Hematopoietic multipotent progenitor cell treated with erythropoietin and hydrocortisone succinate and interleukin-3 and kit ligand, for 4 days (in vitro differentiated cells): Measurements from ENCODE around the gene DBNDD2.

Source experiments
- DNase-seq: peaks from one replicate; pipeline ENCODE4 v3.0.0-alpha.2; 2015

Gene DBNDD2

GRCh38 chr20:45419188-45420091 lies 11.4 kb downstream of the DBNDD2 start:
- peak; percentile 28 for DNase-seq

GRCh38 chr20:45420125-45420524 lies 12.0 kb downstream of the DBNDD2 start:
- no peak for DNase-seq

DNA sequence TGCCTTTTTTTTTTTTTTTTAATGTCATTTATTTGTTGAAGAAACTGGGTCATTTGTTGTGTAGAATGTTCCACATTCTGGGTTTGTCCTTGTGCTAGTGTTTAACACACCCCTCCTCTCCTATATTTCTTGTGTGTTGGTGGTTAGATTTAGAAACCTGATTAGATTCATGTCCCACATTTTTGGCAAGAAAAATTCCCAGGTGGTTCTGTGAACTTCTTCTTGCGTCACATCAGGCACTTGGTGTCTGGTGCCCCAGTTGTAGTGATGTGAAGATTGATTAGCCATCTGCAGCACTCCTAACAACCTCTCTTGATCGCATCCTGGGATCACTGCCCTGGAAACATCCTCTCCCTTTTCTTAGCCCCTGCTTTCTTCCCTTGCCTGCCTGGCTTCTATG lies 15.6 kb downstream of the DBNDD2 start:
- no peak for DNase-seq

DNA sequence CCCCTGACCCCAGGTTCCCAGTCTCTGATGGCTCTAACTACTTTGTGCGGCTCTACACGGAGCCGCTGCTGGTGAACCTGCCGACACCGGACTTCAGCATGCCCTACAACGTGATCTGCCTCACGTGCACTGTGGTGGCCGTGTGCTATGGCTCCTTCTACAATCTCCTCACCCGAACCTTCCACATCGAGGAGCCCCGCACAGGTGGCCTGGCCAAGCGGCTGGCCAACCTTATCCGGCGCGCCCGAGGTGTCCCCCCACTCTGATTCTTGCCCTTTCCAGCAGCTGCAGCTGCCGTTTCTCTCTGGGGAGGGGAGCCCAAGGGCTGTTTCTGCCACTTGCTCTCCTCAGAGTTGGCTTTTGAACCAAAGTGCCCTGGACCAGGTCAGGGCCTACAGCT lies 17.5 kb downstream of the DBNDD2 start:
- no peak for DNase-seq

DNA sequence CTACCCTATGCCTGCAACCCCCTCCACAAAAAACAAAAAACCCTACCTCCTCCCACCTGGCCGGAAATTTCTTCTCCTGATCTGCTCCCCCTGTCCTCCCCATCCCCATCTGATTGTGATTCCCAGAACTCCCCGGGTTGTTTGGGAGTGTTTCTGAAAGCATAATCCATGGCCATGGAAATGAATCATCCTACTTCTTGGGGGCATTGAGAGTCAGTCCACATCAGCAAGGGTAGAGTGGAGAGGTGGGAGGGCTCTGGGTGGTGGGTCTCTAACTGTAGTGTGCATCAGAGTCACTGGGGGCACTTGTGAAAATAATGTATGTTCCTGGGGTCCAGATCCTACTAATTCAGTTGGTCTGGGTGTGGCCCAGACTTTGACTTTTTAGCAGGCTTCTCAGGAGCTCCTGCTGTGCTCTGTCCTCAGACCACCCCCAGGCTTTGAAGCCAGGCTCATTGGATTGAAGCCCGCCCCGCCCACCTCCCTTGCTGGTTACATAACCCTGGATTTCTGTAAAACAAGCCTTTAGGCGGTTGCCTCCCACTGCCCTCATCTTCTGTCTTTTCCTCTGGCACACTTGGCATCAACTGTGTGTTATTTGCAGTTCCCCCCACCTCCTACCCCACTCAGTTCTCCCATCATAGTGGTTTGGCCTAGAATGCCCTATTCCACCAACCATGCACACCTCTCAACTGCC lies 18.4 kb downstream of the DBNDD2 start:
- DNase-seq = no peak

DNA sequence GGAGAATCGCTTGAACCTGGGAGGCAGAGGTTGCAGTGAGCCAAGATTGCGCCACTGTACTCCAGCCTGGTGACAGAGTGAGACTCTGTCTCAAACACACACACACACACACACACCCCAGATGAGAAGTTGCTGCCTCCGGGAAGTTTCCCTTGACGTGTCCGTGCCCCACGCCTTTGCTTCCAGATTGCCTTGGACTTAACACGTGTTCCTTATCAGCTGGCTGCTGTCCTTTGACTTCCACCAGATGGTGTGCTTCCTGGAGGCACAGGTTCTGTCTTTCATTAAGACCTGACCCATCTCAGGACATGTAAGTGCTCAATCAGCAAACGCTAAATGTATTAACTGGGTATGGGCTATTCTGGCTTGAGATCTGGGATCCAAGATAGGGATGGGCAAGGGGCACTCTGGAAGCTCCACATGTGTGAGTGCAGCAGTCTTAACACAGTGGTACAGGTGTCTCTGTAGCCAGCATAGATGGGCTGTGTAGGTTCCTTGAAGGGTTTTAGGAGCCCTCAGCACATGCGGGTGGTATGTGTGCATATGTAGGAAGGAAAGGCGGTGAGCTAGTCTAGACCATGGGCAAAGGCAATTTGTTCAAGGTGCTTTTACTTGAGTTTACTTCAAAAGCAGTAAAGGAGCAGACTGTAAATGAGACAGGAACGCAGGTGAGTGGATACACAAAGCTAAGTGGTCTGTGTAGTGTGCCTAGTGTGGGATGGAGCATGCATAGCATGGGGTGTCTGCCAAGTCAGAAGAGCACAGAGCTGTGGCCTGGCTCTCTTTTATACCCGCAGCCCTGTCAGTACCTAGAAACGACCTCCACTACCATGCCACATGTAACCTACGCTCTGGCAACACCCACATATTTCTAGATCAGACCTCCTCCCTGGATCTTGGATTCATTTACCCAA lies 19.4 kb downstream of the DBNDD2 start:
- DNase-seq = no peak

- no peak for DNase-seq
These were observed 21.5 kb downstream of the DBNDD2 start for GRCh38 chr20:45429618-45430017.

DNA sequence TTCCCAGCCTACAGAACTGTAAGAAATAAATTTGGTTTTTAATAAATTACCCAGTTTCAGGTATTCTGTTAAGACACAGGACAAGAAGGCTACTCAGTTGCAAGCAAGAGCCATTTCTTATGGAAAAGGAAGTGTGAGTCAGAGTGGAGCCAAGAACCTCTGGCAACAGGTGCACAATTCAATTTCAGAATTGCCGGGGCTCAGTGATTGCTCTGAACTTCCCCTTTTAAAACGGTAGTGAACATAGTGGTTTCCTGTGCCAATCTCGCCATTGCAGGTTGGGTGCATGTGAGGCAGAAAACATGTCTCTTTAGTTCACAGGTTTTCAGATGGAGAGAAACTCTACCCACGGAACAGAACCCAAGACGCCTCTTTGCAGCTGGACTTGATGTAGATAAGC lies 24.2 kb downstream of the DBNDD2 start:
- DNase-seq = peak; percentile 84

GRCh38 chr20:45433316-45433715 lies 25.2 kb downstream of the DBNDD2 start:
- DNase-seq = no peak

GRCh38 chr20:45433976-45434375 lies 25.9 kb downstream of the DBNDD2 start:
- DNase-seq = no peak

DNA sequence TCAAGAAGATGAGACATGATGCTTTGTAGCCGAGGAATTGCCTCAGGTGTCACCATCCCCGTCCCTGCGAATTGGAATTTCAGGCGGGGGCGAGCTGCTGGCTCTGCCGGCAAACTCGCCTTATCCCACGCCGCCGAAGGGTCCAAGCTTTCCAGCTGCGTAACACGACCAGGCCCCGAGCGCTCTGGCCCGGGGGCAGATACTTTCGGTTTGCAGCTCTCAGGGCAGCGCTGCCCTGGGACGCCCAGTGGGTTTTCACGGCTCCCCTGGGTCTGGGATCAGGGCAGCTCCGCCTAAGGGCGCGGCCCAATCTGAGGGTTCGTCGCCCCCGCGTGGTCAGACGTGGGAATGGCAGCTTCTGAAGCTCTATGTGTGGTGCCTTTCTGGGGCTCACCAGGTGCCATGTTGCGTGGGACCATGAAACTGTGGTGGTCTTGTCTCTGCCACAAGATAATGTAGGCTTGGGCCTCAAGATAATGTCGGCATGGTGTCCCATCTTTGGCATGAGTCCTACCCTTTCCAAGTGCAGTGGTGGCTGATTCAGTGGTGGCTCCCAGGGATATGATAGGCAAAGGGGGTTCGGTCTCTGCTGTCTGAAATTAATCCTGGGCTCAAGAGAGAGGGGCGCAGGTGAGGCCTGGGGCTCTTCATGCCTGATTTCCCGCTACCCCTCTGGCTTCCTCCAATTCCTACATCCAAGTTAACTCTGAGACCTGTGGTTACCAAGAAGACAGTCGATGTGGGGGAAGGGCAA lies 28.8 kb downstream of the DBNDD2 start:
- peak; percentile 93 for DNase-seq

DNA sequence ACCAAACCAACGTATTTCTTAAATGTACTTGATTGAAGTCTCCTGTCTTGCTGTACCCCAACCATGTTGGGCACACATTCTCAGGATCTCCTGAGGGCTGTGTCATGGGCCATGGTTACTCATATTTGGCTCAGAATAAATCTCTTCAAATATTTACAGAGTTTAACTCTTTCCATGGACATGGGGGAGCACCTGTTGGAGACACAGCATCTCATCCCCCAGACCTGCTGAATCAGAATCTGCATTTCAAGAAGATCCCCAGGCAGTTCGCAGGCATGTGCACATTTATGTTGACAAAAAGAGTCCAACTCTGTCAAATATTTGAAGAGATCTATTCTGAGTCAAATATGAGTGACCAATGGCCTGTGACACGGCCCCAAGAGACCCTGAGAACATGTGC lies 32.3 kb downstream of the DBNDD2 start:
- DNase-seq = no peak

DNA sequence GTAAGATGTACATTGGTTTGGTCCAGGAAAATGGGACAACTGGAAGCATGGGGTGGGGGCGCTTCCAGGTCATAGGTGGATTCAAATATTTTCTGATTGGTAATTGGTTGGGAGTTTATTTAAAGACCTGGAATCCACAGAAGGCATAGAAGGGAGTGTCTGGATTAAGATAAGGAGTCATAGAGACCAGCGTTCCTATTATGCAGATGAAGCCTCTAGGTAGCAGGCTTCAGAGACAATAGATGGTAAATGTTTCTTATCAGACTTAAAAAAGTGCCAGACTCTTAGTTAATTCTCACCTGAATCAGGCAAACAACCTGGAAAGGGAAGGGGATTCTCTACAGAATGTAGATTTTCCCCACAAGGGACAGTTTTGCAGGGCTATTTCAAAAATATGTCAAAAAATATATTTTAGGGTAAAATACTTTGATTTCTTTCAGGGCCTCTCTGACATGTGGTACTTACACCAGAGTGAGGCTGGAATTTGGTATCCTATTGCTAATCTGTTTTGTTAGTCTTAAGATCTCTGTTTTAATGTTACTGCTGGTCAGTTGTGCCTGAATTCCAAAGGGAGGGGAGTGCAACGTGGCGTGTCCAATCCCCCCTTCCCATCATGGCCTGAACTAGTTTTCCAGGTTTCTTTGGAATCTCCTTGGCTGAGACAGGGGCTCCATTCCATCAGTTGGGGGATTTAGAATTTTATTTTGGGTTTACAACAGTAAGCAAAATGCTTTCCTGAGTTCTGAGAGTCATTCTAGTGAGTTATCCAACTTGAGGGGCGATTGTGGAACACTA lies 33.0 kb downstream of the DBNDD2 start:
- DNase-seq = no peak

GRCh38 chr20:45441746-45442145 lies 33.7 kb downstream of the DBNDD2 start:
- DNase-seq = no peak

- DNase-seq = no peak
These were observed 36.0 kb downstream of the DBNDD2 start for GRCh38 chr20:45444050-45444449.

- peak; percentile 61 for DNase-seq
These were observed 37.9 kb downstream of the DBNDD2 start for GRCh38 chr20:45445805-45446562.

GRCh38 chr20:45448270-45448669 lies 40.2 kb downstream of the DBNDD2 start:
- no peak for DNase-seq

DNA sequence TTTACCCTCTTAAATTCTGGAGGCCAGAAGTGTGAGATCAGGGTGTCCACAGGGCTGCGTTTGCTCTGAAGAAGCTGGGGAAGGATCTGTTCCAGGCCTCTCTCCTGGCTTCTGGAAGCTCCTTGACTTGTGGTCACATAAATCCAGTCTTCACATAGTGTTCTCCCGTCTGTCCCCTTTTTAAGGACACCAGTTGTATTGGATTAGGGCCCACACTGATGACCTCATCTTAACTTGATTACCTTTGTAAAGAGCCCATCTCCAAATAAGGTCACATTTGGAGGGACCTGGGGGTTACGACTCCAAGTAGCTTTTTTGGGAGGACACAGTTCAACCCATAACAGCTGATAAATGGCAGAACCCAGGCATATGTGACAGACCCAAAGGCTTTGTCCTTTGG lies 41.4 kb downstream of the DBNDD2 start:
- no peak for DNase-seq

- peak; percentile 91 for DNase-seq
These were observed 42.2 kb downstream of the DBNDD2 start for GRCh38 chr20:45450097-45450818.

GRCh38 chr20:45452238-45452637 lies 44.1 kb downstream of the DBNDD2 start:
- DNase-seq = no peak
